NCI-H2081 (cell line): ENCODE measurements around the gene GRK5.

ENCODE experiments used
- DNase-seq, 2 experiments: peaks; one replicate each; lab custom pipeline; 2025; lab: John Stamatoyannopoulos, UW

The GRK5 gene

DNA sequence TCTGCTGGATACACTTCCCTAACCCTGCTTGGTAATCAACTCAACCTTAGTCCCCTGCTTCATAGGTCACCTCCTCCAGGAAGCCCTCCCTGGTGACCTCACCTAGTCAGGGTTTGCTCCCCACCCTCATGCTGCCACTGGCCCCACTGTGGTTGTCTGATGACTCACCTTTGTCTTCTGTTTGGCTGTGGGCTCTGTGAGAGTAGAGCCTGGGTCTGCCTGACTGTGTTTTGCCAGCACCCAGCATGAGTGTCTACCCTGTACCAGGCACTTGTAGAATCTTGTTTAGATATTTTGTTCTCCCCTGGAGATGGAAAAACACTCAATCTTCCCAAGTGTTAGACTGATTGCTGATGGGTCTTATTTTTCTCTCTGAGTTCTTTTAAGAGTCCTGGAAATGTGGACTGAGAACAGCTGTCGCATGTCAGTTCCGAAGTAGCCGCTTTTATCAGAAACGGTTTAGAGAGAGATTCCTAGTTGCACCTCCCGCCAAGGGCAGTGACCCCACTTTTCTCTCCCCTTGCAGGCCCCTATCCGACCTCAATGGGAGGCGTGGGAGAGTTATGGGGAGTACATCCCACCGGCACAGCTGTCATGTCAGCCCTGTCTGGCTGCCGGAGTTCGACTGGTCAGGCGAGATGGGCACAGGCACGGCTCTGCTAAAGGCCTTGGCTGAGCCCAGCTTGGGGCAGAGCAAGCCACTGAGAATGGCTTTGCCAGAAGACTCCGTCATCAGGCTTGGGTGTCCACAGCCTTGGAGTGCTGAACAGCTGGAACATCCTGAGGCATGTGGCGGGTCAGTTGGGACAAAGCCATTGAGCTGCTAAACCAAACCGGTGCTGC, 134.3 kb downstream of the GRK5 start:
- no peak for DNase-seq

- no peak for DNase-seq
Observed at GRCh38 chr10:119342335-119342734, 135.0 kb downstream of the GRK5 start.

DNA sequence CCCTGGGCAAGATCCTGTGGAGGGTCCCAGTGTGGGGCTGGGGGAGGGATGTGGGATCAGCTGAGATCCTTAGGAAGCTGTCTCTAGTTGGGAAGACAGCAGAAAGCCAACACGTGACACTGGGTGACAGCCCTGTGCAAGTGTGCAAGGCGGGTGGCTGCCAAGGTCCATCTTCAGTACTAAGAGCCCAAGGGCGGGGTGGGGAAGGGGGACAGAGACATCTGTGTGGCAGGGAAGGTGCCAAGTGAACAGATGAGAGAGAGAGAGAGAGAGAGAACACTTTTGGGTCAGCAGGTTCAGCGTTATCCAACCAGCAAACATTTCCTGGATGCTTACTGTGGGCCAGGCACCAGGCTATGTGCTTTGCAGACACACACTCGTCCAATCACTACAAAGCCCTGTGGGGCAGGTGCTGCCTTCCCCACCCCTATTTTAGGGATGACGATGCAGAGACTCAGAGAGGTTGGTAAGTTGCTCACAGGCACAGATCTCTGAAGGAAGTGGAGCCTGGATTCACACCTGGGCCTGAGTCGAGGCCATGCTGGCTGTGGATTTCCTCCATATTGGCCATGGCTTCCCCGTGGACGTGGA, 135.7 kb downstream of the GRK5 start:
- DNase-seq, result no peak

- no peak for DNase-seq
Observed at GRCh38 chr10:119344381-119344780, 137.0 kb downstream of the GRK5 start.

- DNase-seq, result no peak
Observed at GRCh38 chr10:119346095-119346832, 138.9 kb downstream of the GRK5 start.

DNA sequence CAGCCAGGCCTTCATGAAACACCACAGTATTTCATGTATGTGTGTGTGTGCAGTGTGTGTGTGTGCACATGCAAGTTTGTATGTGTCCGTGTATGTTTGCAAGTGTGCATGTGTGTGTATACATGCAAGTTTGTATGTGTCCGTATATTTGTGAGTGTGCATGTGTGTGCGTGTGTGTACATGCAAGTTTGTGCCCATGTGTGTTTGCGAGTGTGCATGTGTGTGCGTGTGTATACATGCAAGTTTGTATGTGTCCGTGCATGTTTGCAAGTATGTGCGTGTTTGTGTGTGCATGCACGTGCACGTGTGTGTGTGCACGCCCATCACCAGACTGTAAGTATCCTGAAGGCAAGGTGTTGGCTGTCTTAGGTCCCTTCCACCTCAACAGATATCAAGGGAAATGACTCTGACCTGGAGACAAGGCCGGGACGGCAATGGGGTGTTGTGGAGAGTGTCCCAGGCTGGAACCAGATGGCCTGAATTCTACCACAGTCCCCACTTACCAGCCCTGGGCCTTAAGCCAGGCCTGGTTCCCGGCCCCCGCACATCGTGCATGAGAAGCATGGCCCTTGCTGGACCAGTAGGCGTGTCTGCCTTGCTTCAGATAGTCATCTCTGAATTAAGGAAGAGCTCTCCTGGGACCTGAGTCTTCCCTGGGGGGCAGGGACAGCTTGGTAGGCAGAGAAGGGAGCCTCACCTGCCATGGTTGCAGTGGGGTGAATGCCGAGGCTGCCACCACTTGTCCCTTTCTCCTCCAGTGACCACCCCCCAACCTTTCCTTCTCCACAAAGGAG, 140.0 kb downstream of the GRK5 start:
- no peak for DNase-seq

- DNase-seq, result no peak
Observed at GRCh38 chr10:119348106-119348505, 140.7 kb downstream of the GRK5 start.

GRCh38 chr10:119348516-119349240, 141.3 kb downstream of the GRK5 start:
- DNase-seq, result no peak

GRCh38 chr10:119349341-119349740, 142.0 kb downstream of the GRK5 start:
- DNase-seq, result no peak

DNA sequence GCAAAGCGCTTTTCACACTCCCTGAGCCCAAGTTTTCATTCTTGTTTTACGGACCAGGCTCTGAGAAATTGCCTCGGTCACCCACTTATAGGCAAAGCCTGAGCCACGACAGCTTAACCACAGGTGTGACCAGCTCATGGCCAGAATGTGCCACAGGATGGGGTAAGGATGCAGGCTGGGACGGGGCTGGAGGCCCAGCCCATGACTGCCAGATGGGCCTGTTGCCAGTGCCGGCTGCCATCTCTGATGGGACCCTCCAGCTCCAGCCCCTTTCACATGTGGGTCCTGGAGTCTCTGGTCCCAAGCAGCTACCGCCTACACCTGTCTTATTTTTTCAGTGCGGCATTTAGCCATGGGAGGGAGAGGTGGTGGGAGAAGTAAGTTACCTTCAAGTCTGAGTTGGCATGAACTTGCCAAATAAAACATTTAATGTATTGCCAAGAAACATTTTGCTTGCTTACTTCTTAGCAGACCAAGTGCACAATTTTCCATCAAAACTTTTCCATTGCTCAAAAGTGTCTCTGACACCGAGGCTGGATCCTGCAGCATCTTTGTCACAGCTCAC, 142.6 kb downstream of the GRK5 start:
- no peak for DNase-seq

- DNase-seq, result no peak
Observed at GRCh38 chr10:119350502-119351097, 143.2 kb downstream of the GRK5 start.

DNA sequence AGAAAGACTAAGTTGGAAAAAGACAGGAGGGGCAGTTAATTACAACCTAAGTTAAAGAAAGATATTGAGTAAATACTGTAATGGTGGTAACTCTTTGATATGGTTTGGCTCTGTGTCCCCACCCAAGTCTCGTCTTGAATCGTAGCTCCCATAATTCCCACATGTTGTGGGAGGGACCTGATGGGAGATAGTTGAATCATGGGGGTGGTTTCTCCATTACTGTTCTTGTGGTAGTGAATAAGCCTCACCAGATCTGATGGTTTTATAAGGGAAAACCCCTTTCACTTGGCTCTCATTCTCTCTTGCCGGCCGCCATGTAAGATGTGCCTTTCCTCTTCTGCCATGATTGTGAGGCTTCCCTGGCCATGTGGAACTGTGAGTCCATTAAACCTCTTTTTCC, 143.8 kb downstream of the GRK5 start:
- no peak for DNase-seq

GRCh38 chr10:119352042-119352441, 144.7 kb downstream of the GRK5 start:
- DNase-seq, result no peak

DNA sequence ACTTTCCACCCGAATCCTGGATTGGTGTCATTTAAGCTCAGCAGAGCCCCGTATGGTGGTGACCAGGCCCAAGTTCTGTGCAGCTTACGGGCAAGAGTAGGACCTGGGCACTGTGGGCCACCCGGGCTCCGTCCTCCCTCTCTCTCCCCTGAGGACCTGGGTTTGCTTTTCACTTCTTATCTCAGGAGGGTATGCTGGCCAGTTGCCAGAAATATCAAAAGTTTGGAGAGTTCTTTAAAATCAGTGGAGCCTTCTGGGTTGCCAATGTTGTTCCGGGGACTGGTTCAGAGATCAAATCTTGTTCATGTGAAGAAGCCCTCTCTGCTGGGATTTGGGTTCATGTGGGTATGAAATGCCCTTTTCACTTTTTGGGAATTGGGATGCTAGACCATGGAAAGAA, 145.4 kb downstream of the GRK5 start:
- DNase-seq, result no peak

GRCh38 chr10:119353421-119353820, 146.1 kb downstream of the GRK5 start:
- no peak for DNase-seq

- no peak for DNase-seq
Observed at GRCh38 chr10:119355930-119356329, 148.6 kb downstream of the GRK5 start.

GRCh38 chr10:119357412-119358151, 150.2 kb downstream of the GRK5 start:
- DNase-seq, result no peak

DNA sequence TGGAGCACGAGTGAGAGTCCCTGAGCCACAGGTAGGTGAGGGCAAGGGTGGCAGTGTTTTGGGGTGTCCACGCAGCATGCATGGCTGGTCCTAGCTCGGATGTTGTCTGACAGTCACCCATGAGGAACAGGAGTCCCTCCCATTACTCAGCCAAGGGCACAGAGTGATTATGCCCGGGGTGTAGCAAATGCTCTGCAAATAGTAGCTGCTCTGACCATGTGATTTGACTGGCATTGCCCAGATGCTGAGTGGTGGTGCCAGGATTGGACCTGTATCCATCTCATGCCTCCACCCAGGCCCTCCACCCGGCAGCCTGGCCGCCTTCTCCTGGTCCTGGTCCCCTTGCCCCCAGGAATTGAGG, 150.8 kb downstream of the GRK5 start:
- DNase-seq, result no peak

- DNase-seq, result no peak
Observed at GRCh38 chr10:119358567-119358966, 151.2 kb downstream of the GRK5 start.

GRCh38 chr10:119359025-119359424, 151.7 kb downstream of the GRK5 start:
- DNase-seq, result no peak
